ENCODE results near the gene HILPDA. TPM values are rescaled to one million over a fixed set of nuclear protein-coding genes. Genes with fewer than 3 reads are reported as not detected.

The HILPDA gene, protein sequence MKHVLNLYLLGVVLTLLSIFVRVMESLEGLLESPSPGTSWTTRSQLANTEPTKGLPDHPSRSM
- total RNA-seq (2014; rRNA removed; shearing (Covaris generic)): 32.4 and 38.5 TPM in 2 replicates
- 57.5 and 70.6 TPM in 2 replicates for polyA plus RNA-seq (2016; fragmentation: Nextera tagmentation; extraction: Ambion mirVana)
- long read RNA-seq, transcript HILPDA-201 (2 exons, 1,349 nt): major isoform, 30 of 32 reads
- long read RNA-seq, partial matches to known transcripts: 0 of 32 reads
- long read RNA-seq, other reads (novel, unspliced or antisense): 0 of 32 reads

DNA sequence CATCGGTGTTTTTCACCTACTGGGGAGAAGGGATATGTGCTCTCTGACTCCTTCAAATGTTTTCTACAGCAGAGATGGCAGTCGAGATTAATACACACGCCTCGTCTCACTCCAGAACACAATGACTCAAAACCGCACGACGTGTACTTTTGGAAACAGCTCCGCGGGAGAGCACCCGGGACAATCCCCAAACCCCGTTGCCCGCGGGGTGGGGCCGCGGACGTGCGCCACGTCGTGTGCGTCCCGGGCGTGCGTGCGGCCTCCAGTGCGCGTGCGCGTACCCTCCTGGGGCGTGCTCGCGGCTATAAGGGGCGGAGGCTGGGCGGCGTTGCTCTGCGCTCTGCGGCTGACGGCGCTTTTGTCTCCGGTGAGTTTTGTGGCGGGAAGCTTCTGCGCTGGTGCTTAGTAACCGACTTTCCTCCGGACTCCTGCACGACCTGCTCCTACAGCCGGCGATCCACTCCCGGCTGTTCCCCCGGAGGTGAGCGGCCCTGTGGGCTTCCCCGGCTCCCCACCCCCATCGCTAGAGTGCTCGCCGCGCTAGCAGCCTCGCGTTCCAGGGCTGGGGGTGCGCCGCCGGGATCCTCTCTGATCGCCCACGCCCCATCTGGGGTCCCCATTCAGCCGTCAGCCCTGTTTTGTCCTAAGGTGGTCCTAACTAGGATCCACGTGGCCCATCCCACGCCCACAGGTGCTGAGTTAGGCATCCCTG is at the start of gene HILPDA:
Gene HILPDA (plus strand): TSS at position 336 of the 712 bp plus-strand sequence. CDS start 1,391 bp downstream, outside the sequence.
- Mint-ChIP-seq H3K27me3 (ENCODE audit: insufficient read depth, low read depth, poor library complexity) (peaks cover 22% of the 10 kb centered on the region), H3K4me1 (peaks cover 50% of the 10 kb centered on the region), H3K4me3 (peak within 1 kb of the TSS; percentile 93), H3K36me3 (ENCODE audit: low read depth) (peaks cover 30% of the 10 kb centered on the region), H3K27ac (peak within 1 kb of the TSS; percentile 96), H3K9me3 (no peaks in the 10 kb centered on the region)
- Histone ChIP-seq H3F3A (replicated peaks; ENCODE audit: low read depth) (peaks cover 7% of the 10 kb centered on the region; the same call in 1 of the 2 replicates), H2AFZ (peak within 1 kb of the TSS; percentile 93), H3K9me2 (ENCODE audit: insufficient read depth) (no peaks in the 10 kb centered on the region), H3K27ac (ENCODE audit: low read depth) (peak within 1 kb of the TSS; percentile 87; the same call in 1 of the 2 replicates), H3K36me3 (ENCODE audit: insufficient read depth) (no peaks in the 10 kb centered on the region), H3K27me3 (ENCODE audit: insufficient read depth) (peaks cover 6% of the 10 kb centered on the region), H4K20me1 (replicated peaks; ENCODE audit: insufficient read depth) (peaks cover 12% of the 10 kb centered on the region), H3K79me2 (replicated peaks; ENCODE audit: insufficient read depth) (peaks cover 35% of the 10 kb centered on the region), H3K4me2 (peak within 1 kb of the TSS; percentile 98), H3K4me1 (ENCODE audit: insufficient read depth) (peaks cover 42% of the 10 kb centered on the region), H3K4me3 (peak within 1 kb of the TSS; percentile 99)
- ATAC-seq (peak; percentile 62), DNase-seq (ENCODE audit: low spot score) (peak; percentile 88)
- TF ChIP-seq, protein P1, sequence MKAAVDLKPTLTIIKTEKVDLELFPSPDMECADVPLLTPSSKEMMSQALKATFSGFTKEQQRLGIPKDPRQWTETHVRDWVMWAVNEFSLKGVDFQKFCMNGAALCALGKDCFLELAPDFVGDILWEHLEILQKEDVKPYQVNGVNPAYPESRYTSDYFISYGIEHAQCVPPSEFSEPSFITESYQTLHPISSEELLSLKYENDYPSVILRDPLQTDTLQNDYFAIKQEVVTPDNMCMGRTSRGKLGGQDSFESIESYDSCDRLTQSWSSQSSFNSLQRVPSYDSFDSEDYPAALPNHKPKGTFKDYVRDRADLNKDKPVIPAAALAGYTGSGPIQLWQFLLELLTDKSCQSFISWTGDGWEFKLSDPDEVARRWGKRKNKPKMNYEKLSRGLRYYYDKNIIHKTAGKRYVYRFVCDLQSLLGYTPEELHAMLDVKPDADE (IDR thresholded peaks at IDR 0.05): peak; percentile 38; the same call in 1 of the 2 replicates
- TF ChIP-seq, protein P2, sequence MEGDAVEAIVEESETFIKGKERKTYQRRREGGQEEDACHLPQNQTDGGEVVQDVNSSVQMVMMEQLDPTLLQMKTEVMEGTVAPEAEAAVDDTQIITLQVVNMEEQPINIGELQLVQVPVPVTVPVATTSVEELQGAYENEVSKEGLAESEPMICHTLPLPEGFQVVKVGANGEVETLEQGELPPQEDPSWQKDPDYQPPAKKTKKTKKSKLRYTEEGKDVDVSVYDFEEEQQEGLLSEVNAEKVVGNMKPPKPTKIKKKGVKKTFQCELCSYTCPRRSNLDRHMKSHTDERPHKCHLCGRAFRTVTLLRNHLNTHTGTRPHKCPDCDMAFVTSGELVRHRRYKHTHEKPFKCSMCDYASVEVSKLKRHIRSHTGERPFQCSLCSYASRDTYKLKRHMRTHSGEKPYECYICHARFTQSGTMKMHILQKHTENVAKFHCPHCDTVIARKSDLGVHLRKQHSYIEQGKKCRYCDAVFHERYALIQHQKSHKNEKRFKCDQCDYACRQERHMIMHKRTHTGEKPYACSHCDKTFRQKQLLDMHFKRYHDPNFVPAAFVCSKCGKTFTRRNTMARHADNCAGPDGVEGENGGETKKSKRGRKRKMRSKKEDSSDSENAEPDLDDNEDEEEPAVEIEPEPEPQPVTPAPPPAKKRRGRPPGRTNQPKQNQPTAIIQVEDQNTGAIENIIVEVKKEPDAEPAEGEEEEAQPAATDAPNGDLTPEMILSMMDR (conservative IDR thresholded peaks at IDR 0.05; ENCODE audit: low read depth in 2 of 2): no peak
- TF ChIP-seq, protein P3, sequence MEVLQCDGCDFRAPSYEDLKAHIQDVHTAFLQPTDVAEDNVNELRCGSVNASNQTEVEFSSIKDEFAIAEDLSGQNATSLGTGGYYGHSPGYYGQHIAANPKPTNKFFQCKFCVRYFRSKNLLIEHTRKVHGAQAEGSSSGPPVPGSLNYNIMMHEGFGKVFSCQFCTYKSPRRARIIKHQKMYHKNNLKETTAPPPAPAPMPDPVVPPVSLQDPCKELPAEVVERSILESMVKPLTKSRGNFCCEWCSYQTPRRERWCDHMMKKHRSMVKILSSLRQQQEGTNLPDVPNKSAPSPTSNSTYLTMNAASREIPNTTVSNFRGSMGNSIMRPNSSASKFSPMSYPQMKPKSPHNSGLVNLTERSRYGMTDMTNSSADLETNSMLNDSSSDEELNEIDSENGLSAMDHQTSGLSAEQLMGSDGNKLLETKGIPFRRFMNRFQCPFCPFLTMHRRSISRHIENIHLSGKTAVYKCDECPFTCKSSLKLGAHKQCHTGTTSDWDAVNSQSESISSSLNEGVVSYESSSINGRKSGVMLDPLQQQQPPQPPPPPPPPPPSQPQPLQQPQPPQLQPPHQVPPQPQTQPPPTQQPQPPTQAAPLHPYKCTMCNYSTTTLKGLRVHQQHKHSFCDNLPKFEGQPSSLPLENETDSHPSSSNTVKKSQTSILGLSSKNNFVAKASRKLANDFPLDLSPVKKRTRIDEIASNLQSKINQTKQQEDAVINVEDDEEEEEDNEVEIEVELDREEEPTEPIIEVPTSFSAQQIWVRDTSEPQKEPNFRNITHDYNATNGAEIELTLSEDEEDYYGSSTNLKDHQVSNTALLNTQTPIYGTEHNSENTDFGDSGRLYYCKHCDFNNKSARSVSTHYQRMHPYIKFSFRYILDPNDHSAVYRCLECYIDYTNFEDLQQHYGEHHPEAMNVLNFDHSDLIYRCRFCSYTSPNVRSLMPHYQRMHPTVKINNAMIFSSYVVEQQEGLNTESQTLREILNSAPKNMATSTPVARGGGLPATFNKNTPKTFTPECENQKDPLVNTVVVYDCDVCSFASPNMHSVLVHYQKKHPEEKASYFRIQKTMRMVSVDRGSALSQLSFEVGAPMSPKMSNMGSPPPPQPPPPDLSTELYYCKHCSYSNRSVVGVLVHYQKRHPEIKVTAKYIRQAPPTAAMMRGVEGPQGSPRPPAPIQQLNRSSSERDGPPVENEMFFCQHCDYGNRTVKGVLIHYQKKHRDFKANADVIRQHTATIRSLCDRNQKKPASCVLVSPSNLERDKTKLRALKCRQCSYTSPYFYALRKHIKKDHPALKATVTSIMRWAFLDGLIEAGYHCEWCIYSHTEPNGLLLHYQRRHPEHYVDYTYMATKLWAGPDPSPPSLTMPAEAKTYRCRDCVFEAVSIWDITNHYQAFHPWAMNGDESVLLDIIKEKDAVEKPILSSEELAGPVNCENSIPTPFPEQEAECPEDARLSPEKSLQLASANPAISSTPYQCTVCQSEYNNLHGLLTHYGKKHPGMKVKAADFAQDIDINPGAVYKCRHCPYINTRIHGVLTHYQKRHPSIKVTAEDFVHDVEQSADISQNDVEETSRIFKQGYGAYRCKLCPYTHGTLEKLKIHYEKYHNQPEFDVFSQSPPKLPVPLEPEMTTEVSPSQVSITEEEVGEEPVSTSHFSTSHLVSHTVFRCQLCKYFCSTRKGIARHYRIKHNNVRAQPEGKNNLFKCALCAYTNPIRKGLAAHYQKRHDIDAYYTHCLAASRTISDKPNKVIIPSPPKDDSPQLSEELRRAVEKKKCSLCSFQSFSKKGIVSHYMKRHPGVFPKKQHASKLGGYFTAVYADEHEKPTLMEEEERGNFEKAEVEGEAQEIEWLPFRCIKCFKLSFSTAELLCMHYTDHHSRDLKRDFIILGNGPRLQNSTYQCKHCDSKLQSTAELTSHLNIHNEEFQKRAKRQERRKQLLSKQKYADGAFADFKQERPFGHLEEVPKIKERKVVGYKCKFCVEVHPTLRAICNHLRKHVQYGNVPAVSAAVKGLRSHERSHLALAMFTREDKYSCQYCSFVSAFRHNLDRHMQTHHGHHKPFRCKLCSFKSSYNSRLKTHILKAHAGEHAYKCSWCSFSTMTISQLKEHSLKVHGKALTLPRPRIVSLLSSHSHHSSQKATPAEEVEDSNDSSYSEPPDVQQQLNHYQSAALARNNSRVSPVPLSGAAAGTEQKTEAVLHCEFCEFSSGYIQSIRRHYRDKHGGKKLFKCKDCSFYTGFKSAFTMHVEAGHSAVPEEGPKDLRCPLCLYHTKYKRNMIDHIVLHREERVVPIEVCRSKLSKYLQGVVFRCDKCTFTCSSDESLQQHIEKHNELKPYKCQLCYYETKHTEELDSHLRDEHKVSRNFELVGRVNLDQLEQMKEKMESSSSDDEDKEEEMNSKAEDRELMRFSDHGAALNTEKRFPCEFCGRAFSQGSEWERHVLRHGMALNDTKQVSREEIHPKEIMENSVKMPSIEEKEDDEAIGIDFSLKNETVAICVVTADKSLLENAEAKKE (CRISPR knock-in tag; IDR thresholded peaks at IDR 0.05): no peak
- no peak for TF ChIP-seq EZH2 (IDR thresholded peaks at IDR 0.05; ENCODE audit: low read depth, unreplicated experiment)
- TF ChIP-seq, protein P4, sequence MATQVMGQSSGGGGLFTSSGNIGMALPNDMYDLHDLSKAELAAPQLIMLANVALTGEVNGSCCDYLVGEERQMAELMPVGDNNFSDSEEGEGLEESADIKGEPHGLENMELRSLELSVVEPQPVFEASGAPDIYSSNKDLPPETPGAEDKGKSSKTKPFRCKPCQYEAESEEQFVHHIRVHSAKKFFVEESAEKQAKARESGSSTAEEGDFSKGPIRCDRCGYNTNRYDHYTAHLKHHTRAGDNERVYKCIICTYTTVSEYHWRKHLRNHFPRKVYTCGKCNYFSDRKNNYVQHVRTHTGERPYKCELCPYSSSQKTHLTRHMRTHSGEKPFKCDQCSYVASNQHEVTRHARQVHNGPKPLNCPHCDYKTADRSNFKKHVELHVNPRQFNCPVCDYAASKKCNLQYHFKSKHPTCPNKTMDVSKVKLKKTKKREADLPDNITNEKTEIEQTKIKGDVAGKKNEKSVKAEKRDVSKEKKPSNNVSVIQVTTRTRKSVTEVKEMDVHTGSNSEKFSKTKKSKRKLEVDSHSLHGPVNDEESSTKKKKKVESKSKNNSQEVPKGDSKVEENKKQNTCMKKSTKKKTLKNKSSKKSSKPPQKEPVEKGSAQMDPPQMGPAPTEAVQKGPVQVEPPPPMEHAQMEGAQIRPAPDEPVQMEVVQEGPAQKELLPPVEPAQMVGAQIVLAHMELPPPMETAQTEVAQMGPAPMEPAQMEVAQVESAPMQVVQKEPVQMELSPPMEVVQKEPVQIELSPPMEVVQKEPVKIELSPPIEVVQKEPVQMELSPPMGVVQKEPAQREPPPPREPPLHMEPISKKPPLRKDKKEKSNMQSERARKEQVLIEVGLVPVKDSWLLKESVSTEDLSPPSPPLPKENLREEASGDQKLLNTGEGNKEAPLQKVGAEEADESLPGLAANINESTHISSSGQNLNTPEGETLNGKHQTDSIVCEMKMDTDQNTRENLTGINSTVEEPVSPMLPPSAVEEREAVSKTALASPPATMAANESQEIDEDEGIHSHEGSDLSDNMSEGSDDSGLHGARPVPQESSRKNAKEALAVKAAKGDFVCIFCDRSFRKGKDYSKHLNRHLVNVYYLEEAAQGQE (IDR thresholded peaks at IDR 0.05; ENCODE audit: unreplicated experiment): no peak
- TF ChIP-seq EZH2phosphoT487 (IDR thresholded peaks at IDR 0.05; ENCODE audit: unreplicated experiment): no peak
- peak; percentile 94 for TF ChIP-seq POLR2AphosphoS5 (IDR thresholded peaks at IDR 0.05; ENCODE audit: low read depth)
- TF ChIP-seq ZNF114 (CRISPR knock-in tag; IDR thresholded peaks at IDR 0.05): no peak
- no peak; the same call in 1 of the 2 replicates for TF ChIP-seq CREB1 (CRISPR knock-in tag; IDR thresholded peaks at IDR 0.05; ENCODE audit: low read depth)
- TF ChIP-seq STAT1 (IDR thresholded peaks at IDR 0.05; ENCODE audit: unreplicated experiment): no peak
- no peak for TF ChIP-seq NANOG (IDR thresholded peaks at IDR 0.05; ENCODE audit: borderline replicate concordance)
- TF ChIP-seq JUNB (IDR thresholded peaks at IDR 0.05; ENCODE audit: unreplicated experiment): no peak
- TF ChIP-seq ZNF331 (CRISPR knock-in tag; IDR thresholded peaks at IDR 0.05; ENCODE audit: low read depth): no peak
